ENCODE results near the gene ZNF723.
"Not testable (repeated sequence)": the region's sequence is repeated elsewhere in the genome, so short reads cannot be mapped to it uniquely, and the experiment has no call there.

The ZNF723 gene

DNA sequence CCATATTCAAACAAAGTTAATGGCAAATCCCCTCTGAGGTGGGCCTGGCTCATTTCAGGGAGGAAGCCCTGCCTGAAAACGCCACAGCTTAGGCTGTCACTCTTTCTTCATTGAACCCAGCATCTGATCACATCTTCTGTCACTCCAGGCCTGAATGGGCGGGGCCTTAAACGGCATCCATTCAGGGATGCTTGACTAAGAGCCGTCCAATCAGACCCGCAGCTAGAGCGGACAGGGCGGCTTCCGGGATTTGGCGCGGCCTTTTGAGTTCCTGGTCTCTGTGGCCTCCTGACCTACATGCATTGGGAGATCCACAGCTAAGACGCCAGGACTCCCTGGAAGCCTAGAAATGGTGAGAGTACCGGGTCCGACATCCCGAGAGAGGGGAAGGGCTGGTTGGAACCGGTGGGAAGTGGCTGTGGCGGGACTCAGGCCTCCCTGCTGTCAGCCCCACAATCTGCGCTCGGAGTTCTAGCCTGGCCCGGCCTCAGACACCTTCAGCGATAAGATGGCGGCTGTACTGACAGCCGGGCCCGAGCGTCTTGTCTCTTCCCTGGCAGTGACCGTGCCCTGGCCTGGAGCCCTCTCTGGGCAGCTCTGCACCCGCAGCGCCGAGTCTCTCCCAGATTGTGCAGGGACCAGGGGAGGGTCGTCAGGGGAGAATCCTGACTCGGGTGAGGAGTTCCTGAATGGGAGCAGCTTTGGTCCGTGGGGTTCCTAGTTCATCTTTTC, at the start of gene ZNF723:
Gene ZNF723 (plus strand): TSS at position 261 of the 732 bp plus-strand sequence. CDS start 89 bp downstream, at position 350.
- no peak for DNase-seq

GRCh38 chr19:22783651-22784410, 48.3 kb upstream of the ZNF723 start, which contains the start of gene ZNF99:
ZNF99 (minus strand) TSS chr19:22784151; CDS start chr19:22784016, 135 bp downstream.
- no peak for DNase-seq

DNA sequence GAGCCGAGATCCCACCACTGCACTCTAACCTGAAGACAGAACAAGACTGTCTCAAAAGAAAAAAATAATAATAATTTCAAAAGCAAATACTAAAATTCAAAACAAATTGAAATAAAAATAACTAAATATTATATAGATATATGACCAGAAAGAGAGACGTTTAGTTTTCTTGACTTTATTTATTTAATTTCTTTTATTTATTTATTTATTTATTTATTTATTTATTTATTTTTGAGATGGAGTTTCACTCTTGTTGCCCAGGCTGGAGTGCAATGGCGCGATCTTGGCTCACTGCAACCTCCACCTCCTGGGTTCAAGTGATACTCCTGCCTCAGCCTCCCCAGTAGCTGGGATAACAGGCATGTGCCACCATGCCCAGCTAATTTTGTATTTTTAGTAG, 39.2 kb upstream of the ZNF723 start:
- not testable (repeated sequence) for DNase-seq

DNA sequence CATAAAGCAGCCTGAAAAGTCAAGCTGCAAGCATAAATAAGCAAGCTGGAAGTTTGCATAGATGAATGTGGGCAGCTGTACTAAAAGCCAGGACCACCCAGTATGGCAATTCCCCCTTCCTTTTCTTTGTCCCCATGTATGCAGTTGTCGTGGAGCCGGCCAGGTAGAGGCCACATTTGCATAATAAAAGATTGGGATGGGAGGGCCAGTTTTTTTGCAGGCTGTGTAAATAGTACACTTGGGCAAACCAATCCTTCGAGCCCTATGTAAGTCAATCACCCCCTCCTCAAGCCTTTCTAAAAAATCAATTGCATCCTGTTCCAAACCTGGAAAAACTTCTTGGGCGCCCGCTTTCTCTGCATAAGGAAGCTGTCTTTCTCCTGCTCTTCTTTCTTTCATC, 35.1 kb upstream of the ZNF723 start:
- DNase-seq, result no peak

GRCh38 chr19:22806418-22806817, 25.7 kb upstream of the ZNF723 start:
- no peak for DNase-seq

DNA sequence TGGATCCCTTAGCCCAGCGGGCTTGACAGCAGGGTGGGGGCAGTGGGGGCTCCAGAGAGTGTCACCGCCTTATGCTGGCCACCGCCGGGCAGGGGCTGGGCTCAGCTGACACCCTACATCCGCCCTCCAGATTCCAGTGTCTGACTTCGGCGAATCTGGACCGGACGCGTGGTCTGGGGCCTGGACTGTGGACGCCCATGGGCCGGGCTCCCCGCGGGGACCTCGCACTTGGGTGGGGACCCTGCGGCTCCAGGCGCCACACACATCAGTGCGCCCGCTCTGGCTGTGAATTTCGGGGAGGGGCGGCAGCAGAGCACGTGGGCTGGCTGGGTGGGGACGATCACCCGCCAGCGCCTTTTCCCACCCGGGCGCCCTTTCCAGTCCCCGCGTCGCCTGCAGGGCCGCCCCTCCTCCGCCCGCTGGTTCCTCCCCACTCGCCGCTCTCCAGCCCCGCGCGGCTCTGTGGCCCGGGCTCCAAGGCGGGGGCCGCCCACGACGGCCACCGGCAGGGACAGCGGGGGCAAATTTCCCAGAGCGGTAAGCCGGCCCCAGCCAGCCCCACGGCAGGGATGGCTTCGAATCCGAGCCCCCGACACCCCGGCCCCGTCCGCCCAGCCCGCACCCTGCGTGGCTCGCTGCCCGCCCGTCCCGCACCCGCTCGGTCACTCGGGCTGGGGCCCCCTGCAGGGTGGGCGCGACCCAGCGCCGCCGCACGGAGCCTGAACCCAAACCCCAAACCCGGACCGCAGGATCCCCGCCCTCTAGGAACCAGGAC, 24.8 kb upstream of the ZNF723 start:
- DNase-seq, result no peak

GRCh38 chr19:22814124-22814523, 18.0 kb upstream of the ZNF723 start:
- DNase-seq, result no peak

- DNase-seq, result no peak
Observed at GRCh38 chr19:22831211-22831610, 880 bp upstream of the ZNF723 start.

GRCh38 chr19:22857713-22858320, 25.7 kb downstream of the ZNF723 start:
- not testable (repeated sequence) for DNase-seq

- no peak for DNase-seq
Observed at GRCh38 chr19:22882797-22883196, 50.7 kb downstream of the ZNF723 start.

DNA sequence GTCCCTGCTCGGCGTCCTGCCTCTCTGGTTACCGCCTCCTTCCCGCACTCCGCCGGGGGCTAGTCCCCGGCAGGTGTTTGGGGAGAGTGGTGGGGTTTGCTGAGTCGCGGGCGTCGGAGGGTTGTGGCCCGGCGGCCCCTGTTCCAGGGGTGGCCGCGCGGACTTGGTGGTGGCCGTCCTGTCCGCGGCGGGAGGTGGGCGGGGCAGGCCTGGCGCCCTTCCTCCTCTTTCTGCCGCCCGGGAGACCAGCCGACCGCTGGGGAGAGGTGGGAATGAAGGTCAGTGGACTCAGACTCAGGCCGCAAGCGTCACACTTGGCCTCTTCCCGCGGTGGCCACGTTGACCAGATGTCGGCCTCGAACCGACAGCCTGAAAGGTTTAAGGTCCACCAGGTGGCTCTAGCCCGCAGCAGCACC, 61.8 kb downstream of the ZNF723 start:
- no peak for DNase-seq

GRCh38 chr19:22901431-22902130, 69.5 kb downstream of the ZNF723 start:
- no peak for DNase-seq
